ENCODE measurements around the gene C1QTNF9B. TPM values are rescaled to one million over a fixed set of nuclear protein-coding genes. Genes with fewer than 3 reads are reported as not detected.
"Not testable (repeated sequence)": the region's sequence is repeated elsewhere in the genome, so short reads cannot be mapped to it uniquely, and the experiment has no call there.

The C1QTNF9B gene
- polyA plus RNA-seq, 1 experiment = not detected

- Histone ChIP-seq H3K27me3 (ENCODE audit: control insufficient read depth, insufficient read depth, low read length) (no peaks in the 10 kb centered on the region), H3K36me3 (ENCODE audit: control insufficient read depth, insufficient read depth, low read length) (no peaks in the 10 kb centered on the region), H3K4me3 (ENCODE audit: low read depth, low read length) (no peak overlapping the region)
- POLR2A ChIA-PET = no interaction called here
- DNase-seq (ENCODE audit: low read depth) = no peak
- CTCF ChIA-PET = interaction anchor here (1.2 to 1.3 kb wide), 2 partner anchors 63 to 331 kb away, joined by 3 to 4 read pairs; no protein-coding TSS in a partner anchor
- no peak for TF ChIP-seq CTCF (IDR thresholded peaks at IDR 0.05; ENCODE audit: insufficient read depth, low read depth, low read length)
Observed at GRCh38 chr13:23898101-23898500, 799 bp upstream of the C1QTNF9B start.

- DNase-seq (ENCODE audit: low read depth); POLR2A ChIA-PET; CTCF ChIA-PET; H3K27me3 ChIP-seq (ENCODE audit: control insufficient read depth, insufficient read depth, low read length); H3K4me3 ChIP-seq (ENCODE audit: low read depth, low read length); H3K36me3 ChIP-seq (ENCODE audit: control insufficient read depth, insufficient read depth, low read length): not testable (repeated sequence)
Observed at GRCh38 chr13:23894746-23895145, 2.6 kb downstream of the C1QTNF9B start.

GRCh38 chr13:23893791-23894190 lies 3.5 kb downstream of the C1QTNF9B start:
- H3K36me3 ChIP-seq (ENCODE audit: control insufficient read depth, insufficient read depth, low read length); POLR2A ChIA-PET; DNase-seq (ENCODE audit: low read depth); CTCF ChIA-PET; H3K4me3 ChIP-seq (ENCODE audit: low read depth, low read length); H3K27me3 ChIP-seq (ENCODE audit: control insufficient read depth, insufficient read depth, low read length): not testable (repeated sequence)

- no peak for DNase-seq (ENCODE audit: low read depth)
- CTCF ChIA-PET = interaction anchor here (0.6 to 2.2 kb wide), 17 partner anchors 11 to 804 kb away, joined by 3 to 12 read pairs (median 4); no protein-coding TSS in a partner anchor
- POLR2A ChIA-PET = no interaction called here
Observed at GRCh38 chr13:23889615-23890607, 7.4 kb downstream of the C1QTNF9B start.

GRCh38 chr13:23888658-23889614 lies 8.4 kb downstream of the C1QTNF9B start, which contains the start of gene MIPEP:
TSS of gene MIPEP (minus strand) at chr13:23889400. CDS start at chr13:23889320, 80 bp downstream.
- POLR2A ChIA-PET = no interaction called here
- no peaks in the 10 kb centered on the region for H3K27me3 ChIP-seq (ENCODE audit: control insufficient read depth, insufficient read depth, low read length)
- TF ChIP-seq CTCF (IDR thresholded peaks at IDR 0.05; ENCODE audit: insufficient read depth, low read depth, low read length) = peak; percentile 86
- no peaks in the 10 kb centered on the region for H3K36me3 ChIP-seq (ENCODE audit: control insufficient read depth, insufficient read depth, low read length)
- peak; percentile 67 for DNase-seq (ENCODE audit: low read depth)
- peak within 1 kb of the TSS; percentile 95 for H3K4me3 ChIP-seq (ENCODE audit: low read depth, low read length)
- CTCF ChIA-PET = interaction anchor here (0.6 to 2.2 kb wide), 24 partner anchors 10 to 805 kb away, joined by 3 to 12 read pairs (median 4); no protein-coding TSS in a partner anchor

More at GRCh38 chr13:23889615-23890607, 7.4 kb downstream of the C1QTNF9B start:
- H3K4me3 ChIP-seq (ENCODE audit: low read depth, low read length) = peak overlapping the region; percentile 95
- no peaks in the 10 kb centered on the region for H3K36me3 ChIP-seq (ENCODE audit: control insufficient read depth, insufficient read depth, low read length)
- TF ChIP-seq CTCF (IDR thresholded peaks at IDR 0.05; ENCODE audit: insufficient read depth, low read depth, low read length) = peak; percentile 35
- H3K27me3 ChIP-seq (ENCODE audit: control insufficient read depth, insufficient read depth, low read length) = no peaks in the 10 kb centered on the region

- CTCF ChIA-PET; POLR2A ChIA-PET; DNase-seq (ENCODE audit: low read depth); H3K4me3 ChIP-seq (ENCODE audit: low read depth, low read length); H3K27me3 ChIP-seq (ENCODE audit: control insufficient read depth, insufficient read depth, low read length); H3K36me3 ChIP-seq (ENCODE audit: control insufficient read depth, insufficient read depth, low read length): not testable (repeated sequence)
Observed at GRCh38 chr13:23884361-23884760, 12.9 kb downstream of the C1QTNF9B start.

Data from BJ (cell line).